ENCODE results near the gene CTRL. TPM values are rescaled to one million over a fixed set of nuclear protein-coding genes. Genes with fewer than 3 reads are reported as not detected.

The CTRL gene
- total and polyA plus RNA-seq, 4 donors: 1.0 to 2.5 (median 2.0) TPM; not detected in 1

DNA sequence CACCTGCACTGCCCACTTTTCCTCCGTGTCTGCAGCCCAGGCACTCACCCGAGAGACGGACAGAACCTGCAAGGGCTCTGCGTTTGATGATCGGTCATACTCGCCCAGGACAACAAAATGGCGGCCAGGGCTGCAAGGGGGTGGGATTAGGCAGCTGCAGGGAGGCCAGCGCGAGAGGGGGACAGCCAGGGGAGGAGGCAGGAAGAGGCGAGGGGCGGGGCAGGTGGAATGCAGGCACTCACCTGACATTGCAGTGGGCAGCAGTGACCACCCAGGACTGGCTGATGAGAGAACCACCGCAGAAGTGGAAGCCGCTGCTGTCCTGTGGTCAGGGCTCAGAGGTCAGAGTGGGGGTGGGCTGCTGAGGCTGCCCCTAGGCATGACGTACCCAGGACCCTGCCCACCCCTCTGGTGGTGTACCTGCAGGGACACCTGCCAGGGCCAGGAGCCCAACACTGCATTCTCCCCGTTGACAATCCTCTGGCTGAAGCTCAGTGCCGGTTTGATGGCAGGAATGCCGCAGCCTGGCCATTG is 917 bp downstream of the CTRL start:
- Histone ChIP-seq H3K36me3 (ENCODE audit: control insufficient read depth in 4 of 4, insufficient read depth in 4 of 4, low read length in 4 of 4) (peaks cover 0 to 40% (median 18%) of the 10 kb centered on the region in 4 donors), H3K4me3 (no peak overlapping the region), H3K9ac (ENCODE audit: insufficient read depth in 1 of 2, low read length in 2 of 2) (no peak overlapping the region), H3K27ac (ENCODE audit: low read depth in 1 of 2, low read length in 1 of 2) (no peak overlapping the region), H3K4me1 (ENCODE audit: control insufficient read depth in 5 of 5, insufficient read depth in 5 of 5, low read length in 5 of 5) (peaks cover 0 to 15% (median 0%) of the 10 kb centered on the region in 5 donors), H3K9me3 (ENCODE audit: control insufficient read depth in 4 of 4, insufficient read depth in 3 of 4, low read length in 3 of 4) (no peaks in the 10 kb centered on the region), H3K27me3 (ENCODE audit: control insufficient read depth in 3 of 3, insufficient read depth in 3 of 3, low read length in 2 of 3) (no peaks in the 10 kb centered on the region)
- TF ChIP-seq, protein P1, sequence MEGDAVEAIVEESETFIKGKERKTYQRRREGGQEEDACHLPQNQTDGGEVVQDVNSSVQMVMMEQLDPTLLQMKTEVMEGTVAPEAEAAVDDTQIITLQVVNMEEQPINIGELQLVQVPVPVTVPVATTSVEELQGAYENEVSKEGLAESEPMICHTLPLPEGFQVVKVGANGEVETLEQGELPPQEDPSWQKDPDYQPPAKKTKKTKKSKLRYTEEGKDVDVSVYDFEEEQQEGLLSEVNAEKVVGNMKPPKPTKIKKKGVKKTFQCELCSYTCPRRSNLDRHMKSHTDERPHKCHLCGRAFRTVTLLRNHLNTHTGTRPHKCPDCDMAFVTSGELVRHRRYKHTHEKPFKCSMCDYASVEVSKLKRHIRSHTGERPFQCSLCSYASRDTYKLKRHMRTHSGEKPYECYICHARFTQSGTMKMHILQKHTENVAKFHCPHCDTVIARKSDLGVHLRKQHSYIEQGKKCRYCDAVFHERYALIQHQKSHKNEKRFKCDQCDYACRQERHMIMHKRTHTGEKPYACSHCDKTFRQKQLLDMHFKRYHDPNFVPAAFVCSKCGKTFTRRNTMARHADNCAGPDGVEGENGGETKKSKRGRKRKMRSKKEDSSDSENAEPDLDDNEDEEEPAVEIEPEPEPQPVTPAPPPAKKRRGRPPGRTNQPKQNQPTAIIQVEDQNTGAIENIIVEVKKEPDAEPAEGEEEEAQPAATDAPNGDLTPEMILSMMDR (IDR thresholded peaks at IDR 0.05; ENCODE audit: control extremely low read depth, extremely low read depth): no peak
- 95% methylated on average over 17 of the region's 17 CpGs for WGBS, 2 donors
- DNase-seq: no peak
- no peak for ATAC-seq (ENCODE audit: insufficient read depth, low FRiP score)

DNA sequence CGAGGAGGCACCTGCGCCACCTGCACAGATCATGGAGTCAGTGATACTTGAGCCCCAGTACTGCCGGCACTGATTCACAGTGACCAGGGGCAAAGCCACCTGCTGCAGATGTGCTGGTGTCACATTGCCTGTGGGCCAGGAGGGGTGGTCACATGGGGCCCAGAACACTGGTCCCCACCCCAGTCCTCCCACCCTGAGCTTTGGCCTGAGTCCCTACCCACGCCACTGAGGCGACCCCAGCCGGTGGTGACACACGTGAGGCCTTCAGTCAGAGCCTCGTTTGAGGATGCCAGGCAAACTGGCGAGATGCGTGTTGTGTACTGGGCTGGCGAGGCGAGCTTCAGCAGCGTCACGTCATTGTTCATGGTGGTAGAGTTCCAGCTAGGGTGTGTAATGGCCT is 1.5 kb downstream of the CTRL start:
- Histone ChIP-seq H3K4me1 (ENCODE audit: control insufficient read depth in 5 of 5, insufficient read depth in 5 of 5, low read length in 5 of 5) (peaks cover 0 to 14% (median 0%) of the 10 kb centered on the region in 5 donors), H3K9ac (ENCODE audit: insufficient read depth in 1 of 2, low read length in 2 of 2) (no peak overlapping the region), H3K27ac (ENCODE audit: low read depth in 1 of 2, low read length in 1 of 2) (no peak overlapping the region), H3K36me3 (ENCODE audit: control insufficient read depth in 4 of 4, insufficient read depth in 4 of 4, low read length in 4 of 4) (peaks cover 0 to 39% (median 18%) of the 10 kb centered on the region in 4 donors), H3K27me3 (ENCODE audit: control insufficient read depth in 3 of 3, insufficient read depth in 3 of 3, low read length in 2 of 3) (no peaks in the 10 kb centered on the region), H3K4me3 (no peak overlapping the region), H3K9me3 (ENCODE audit: control insufficient read depth in 4 of 4, insufficient read depth in 3 of 4, low read length in 3 of 4) (no peaks in the 10 kb centered on the region)
- 93 to 96% methylated on average over 14 of the region's 14 CpGs for WGBS, 2 donors
- no peak for DNase-seq
- no peak for ATAC-seq (ENCODE audit: insufficient read depth, low FRiP score)
- TF ChIP-seq, protein P1 (IDR thresholded peaks at IDR 0.05; ENCODE audit: control extremely low read depth, extremely low read depth): no peak

DNA sequence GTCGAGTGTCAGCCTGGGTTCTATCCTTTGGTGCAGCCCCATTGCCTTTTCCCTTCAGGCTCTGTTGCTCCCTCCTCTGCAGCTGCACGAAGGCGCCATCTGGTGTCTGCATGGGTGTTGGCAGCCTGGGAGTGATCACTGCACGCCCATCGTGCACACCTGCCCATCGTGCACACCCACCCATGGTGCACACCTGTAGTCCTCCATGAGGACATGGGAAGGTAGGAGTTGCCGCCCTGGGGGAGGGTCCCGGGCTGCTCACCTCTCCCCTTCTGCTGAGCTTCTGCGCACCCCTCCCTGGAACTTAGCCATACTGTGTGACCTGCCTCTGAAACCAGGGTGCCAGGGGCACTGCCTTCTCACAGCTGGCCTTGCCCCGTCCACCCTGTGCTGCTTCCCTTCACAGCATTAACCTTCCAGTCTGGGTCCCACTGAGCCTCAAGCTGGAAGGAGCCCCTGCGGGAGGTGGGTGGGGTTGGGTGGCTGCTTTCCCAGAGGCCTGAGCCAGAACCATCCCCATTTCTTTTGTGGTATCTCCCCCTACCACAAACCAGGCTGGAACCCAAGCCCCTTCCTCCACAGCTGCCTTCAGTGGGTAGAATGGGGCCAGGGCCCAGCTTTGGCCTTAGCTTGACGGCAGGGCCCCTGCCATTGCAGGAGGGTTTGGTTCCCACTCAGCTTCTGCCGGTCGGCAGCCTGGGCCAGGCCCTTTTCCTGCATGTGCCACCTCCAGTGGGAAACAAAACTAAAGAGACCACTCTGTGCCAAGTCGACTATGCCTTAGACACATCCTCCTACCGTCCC is 2.9 kb downstream of the CTRL start:
- no peak overlapping the region for H3K27ac ChIP-seq (ENCODE audit: low read depth in 1 of 2, low read length in 1 of 2)
- peaks cover 0 to 12% (median 0%) of the 10 kb centered on the region in 5 donors for H3K4me1 ChIP-seq (ENCODE audit: control insufficient read depth in 5 of 5, insufficient read depth in 5 of 5, low read length in 5 of 5)
- no peaks in the 10 kb centered on the region for H3K9me3 ChIP-seq (ENCODE audit: control insufficient read depth in 4 of 4, insufficient read depth in 3 of 4, low read length in 3 of 4)
- H3K4me3 ChIP-seq: no peak overlapping the region
- peaks cover 0 to 28% (median 17%) of the 10 kb centered on the region in 4 donors for H3K36me3 ChIP-seq (ENCODE audit: control insufficient read depth in 4 of 4, insufficient read depth in 4 of 4, low read length in 4 of 4)
- ATAC-seq (ENCODE audit: insufficient read depth, low FRiP score): peak; percentile 56
- 54 to 61% methylated on average over 16 of the region's 16 CpGs for WGBS, 2 donors
- no peaks in the 10 kb centered on the region for H3K27me3 ChIP-seq (ENCODE audit: control insufficient read depth in 3 of 3, insufficient read depth in 3 of 3, low read length in 2 of 3)
- DNase-seq: peak; percentile 62 to 67 (median 64)
- no peak overlapping the region for H3K9ac ChIP-seq (ENCODE audit: insufficient read depth in 1 of 2, low read length in 2 of 2)
- TF ChIP-seq, protein P1 (IDR thresholded peaks at IDR 0.05; ENCODE audit: control extremely low read depth, extremely low read depth): peak; percentile 89
